Upper lobe of left lung (tissue), 4 donors: Measurements from ENCODE around the gene TNFAIP8L3.

ENCODE experiments used
- CTCF ChIP-seq, 6 experiments: fragments of 450-650 bp in 4 of 6; fragments of 200-600 bp in 2 of 6; sonication (generic) in 2 of 6; IDR thresholded peaks; one replicate each; pipeline ENCODE4 v1.5.1; 2016 to 2019; ENCODE audit warnings: antibody characterized with exemption in 6 of 6
- POLR2A ChIP-seq, 4 donors: fragments of 450-650 bp; IDR thresholded peaks; one replicate each; pipeline ENCODE4 v1.5.1; 2016 to 2017; ENCODE audit warnings: antibody characterized with exemption in 4 of 4, mild to moderate bottlenecking in 2 of 4

- TF ChIP-seq CTCF (IDR thresholded peaks at IDR 0.05) (no peak), POLR2A (IDR thresholded peaks at IDR 0.05) (no peak)
These were observed 43.2 kb upstream of the TNFAIP8L3 start for GRCh38 chr15:51137880-51138430.
